GM23248 (cell line): Measurements from ENCODE around the gene RNF10.

Experiments
- EZH2 ChIP-seq: fragments of 200-600 bp; sonication (generic); IDR thresholded peaks from 2 replicates; pipeline ENCODE4 v1.6.1; 2018; ENCODE audit warnings: antibody characterized with exemption, mild to moderate bottlenecking; ENCODE audit not compliant: insufficient read depth, poor library complexity, severe bottlenecking
- EZH2phosphoT487 ChIP-seq: fragments of 200-600 bp; sonication (generic); IDR thresholded peaks from 2 replicates; pipeline ENCODE4 v1.6.1; 2018; ENCODE audit warnings: antibody characterized with exemption, moderate library complexity, mild to moderate bottlenecking, low read depth; ENCODE audit not compliant: insufficient read depth

DNA sequence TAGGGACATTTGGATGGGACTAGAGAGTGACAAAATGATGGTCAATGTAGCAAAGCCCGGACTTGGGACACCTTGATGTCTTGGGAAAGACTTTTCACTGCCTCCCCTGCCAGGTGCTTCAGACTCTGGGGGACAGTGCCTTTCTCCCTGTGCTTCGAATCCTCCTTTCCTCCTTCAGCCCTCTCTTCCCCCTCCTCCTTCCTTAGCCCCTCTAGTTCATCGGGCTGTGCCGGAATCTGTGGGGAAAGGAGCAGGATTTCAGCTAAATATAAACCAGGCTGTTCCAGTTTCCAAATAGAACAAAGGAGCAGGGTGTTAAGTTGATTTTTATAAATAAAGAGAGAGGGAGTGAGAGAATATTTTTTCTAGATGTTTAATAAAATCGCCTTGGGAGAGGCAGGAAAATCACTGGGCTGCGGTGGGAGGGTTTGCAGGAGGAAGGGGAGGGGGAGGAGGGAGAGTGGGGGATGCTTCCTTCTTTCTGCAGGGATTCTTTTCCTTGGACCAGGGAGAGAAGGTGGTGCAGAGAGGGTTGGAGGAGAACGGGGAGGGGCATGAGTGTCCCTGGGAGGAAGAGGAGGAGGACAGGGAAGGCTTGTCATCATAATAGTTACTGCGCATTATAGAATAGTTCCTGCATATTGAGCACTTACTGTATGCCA lies 84.9 kb downstream of the RNF10 start:
- TF ChIP-seq EZH2phosphoT487 (no peak), EZH2 (no peak)
